ENCODE data around the gene ADTRP. TPM values are rescaled to one million over a fixed set of nuclear protein-coding genes. Genes with fewer than 3 reads are reported as not detected.

The ADTRP gene
- total RNA-seq, 1 donor from 2014 or later, result 0.68 TPM

GRCh38 chr6:11789744-11790143 lies 11.1 kb upstream of the ADTRP start:
- Mint-ChIP-seq H3K4me3 (ENCODE audit: unreplicated experiment) (no peak overlapping the region), H3K36me3 (ENCODE audit: low read depth, unreplicated experiment) (no peaks in the 10 kb centered on the region), H3K9me3 (ENCODE audit: unreplicated experiment) (peaks cover 4% of the 10 kb centered on the region), H3K27ac (ENCODE audit: unreplicated experiment) (no peak overlapping the region), H3K4me1 (ENCODE audit: low read depth, unreplicated experiment) (peaks cover 5% of the 10 kb centered on the region), H3K27me3 (ENCODE audit: low read depth, unreplicated experiment) (no peaks in the 10 kb centered on the region)
- no peak for DNase-seq (ENCODE audit: low read depth)
- no peaks in the 10 kb centered on the region for H3K4me1 ChIP-seq (ENCODE audit: insufficient read depth, low read length)
- no peak overlapping the region for H3K27ac ChIP-seq (ENCODE audit: low read depth, low read length)
- TF ChIP-seq EZH2 (IDR thresholded peaks at IDR 0.05; ENCODE audit: insufficient read depth, low read length), result no peak
- no peak for TF ChIP-seq CTCF (IDR thresholded peaks at IDR 0.05; ENCODE audit: insufficient read depth, low read depth, low read length)
- H3K79me2 ChIP-seq (ENCODE audit: insufficient read depth, low read length), result no peaks in the 10 kb centered on the region
- H3K4me2 ChIP-seq (ENCODE audit: low read length), result no peak overlapping the region
- H3K27me3 ChIP-seq (ENCODE audit: insufficient read depth, low read length), result no peaks in the 10 kb centered on the region
- FAIRE-seq, result no peak
- no peak overlapping the region for H3K9ac ChIP-seq (ENCODE audit: low read length)
- H3K36me3 ChIP-seq (ENCODE audit: insufficient read depth, low read length), result no peaks in the 10 kb centered on the region
- no peak overlapping the region for H2AFZ ChIP-seq (ENCODE audit: low read depth, low read length)
- H3K4me3 ChIP-seq (ENCODE audit: insufficient read depth, low read depth, low read length), result no peak overlapping the region
- H4K20me1 ChIP-seq (ENCODE audit: insufficient read depth, low read length), result no peaks in the 10 kb centered on the region
- no peaks in the 10 kb centered on the region for H3K9me3 ChIP-seq (ENCODE audit: insufficient read depth, low read depth, low read length)

- no peak overlapping the region for H3K9ac ChIP-seq (ENCODE audit: low read length)
- no peaks in the 10 kb centered on the region for H3K4me1 ChIP-seq (ENCODE audit: insufficient read depth, low read length)
- no peaks in the 10 kb centered on the region for H3K27me3 ChIP-seq (ENCODE audit: insufficient read depth, low read length)
- no peaks in the 10 kb centered on the region for H3K79me2 ChIP-seq (ENCODE audit: insufficient read depth, low read length)
- no peaks in the 10 kb centered on the region for H4K20me1 ChIP-seq (ENCODE audit: insufficient read depth, low read length)
- TF ChIP-seq CTCF (IDR thresholded peaks at IDR 0.05; ENCODE audit: insufficient read depth, low read depth, low read length), result no peak
- no peak for TF ChIP-seq EZH2 (IDR thresholded peaks at IDR 0.05; ENCODE audit: insufficient read depth, low read length)
- H3K9me3 Mint-ChIP-seq (ENCODE audit: unreplicated experiment), result peaks cover 9% of the 10 kb centered on the region
- H3K27ac Mint-ChIP-seq (ENCODE audit: unreplicated experiment), result no peak overlapping the region
- H3K4me3 Mint-ChIP-seq (ENCODE audit: unreplicated experiment), result no peak overlapping the region
- no peak overlapping the region for H3K27ac ChIP-seq (ENCODE audit: low read depth, low read length)
- DNase-seq (ENCODE audit: low read depth) (no peak), FAIRE-seq (no peak)
- no peak overlapping the region for H3K4me2 ChIP-seq (ENCODE audit: low read length)
- H3K4me1 Mint-ChIP-seq (ENCODE audit: low read depth, unreplicated experiment), result peaks cover 5% of the 10 kb centered on the region
- H3K27me3 Mint-ChIP-seq (ENCODE audit: low read depth, unreplicated experiment), result no peaks in the 10 kb centered on the region
- no peak overlapping the region for H2AFZ ChIP-seq (ENCODE audit: low read depth, low read length)
- no peaks in the 10 kb centered on the region for H3K36me3 ChIP-seq (ENCODE audit: insufficient read depth, low read length)
- no peak overlapping the region for H3K4me3 ChIP-seq (ENCODE audit: insufficient read depth, low read depth, low read length)
- no peaks in the 10 kb centered on the region for H3K9me3 ChIP-seq (ENCODE audit: insufficient read depth, low read depth, low read length)
- no peaks in the 10 kb centered on the region for H3K36me3 Mint-ChIP-seq (ENCODE audit: low read depth, unreplicated experiment)
Observed at GRCh38 chr6:11788043-11788442, 9.4 kb upstream of the ADTRP start.

- peaks cover 8% of the 10 kb centered on the region for H3K9me3 Mint-ChIP-seq (ENCODE audit: unreplicated experiment)
- no peaks in the 10 kb centered on the region for H3K4me1 ChIP-seq (ENCODE audit: insufficient read depth, low read length)
- no peak overlapping the region for H3K9ac ChIP-seq (ENCODE audit: low read length)
- no peaks in the 10 kb centered on the region for H3K36me3 ChIP-seq (ENCODE audit: insufficient read depth, low read length)
- FAIRE-seq (no peak), DNase-seq (ENCODE audit: low read depth) (no peak)
- no peak overlapping the region for H3K4me3 Mint-ChIP-seq (ENCODE audit: unreplicated experiment)
- H3K4me3 ChIP-seq (ENCODE audit: insufficient read depth, low read depth, low read length), result no peak overlapping the region
- H3K9me3 ChIP-seq (ENCODE audit: insufficient read depth, low read depth, low read length), result no peaks in the 10 kb centered on the region
- no peaks in the 10 kb centered on the region for H4K20me1 ChIP-seq (ENCODE audit: insufficient read depth, low read length)
- no peaks in the 10 kb centered on the region for H3K27me3 Mint-ChIP-seq (ENCODE audit: low read depth, unreplicated experiment)
- H3K4me2 ChIP-seq (ENCODE audit: low read length), result no peak overlapping the region
- H3K36me3 Mint-ChIP-seq (ENCODE audit: low read depth, unreplicated experiment), result no peaks in the 10 kb centered on the region
- no peaks in the 10 kb centered on the region for H3K27me3 ChIP-seq (ENCODE audit: insufficient read depth, low read length)
- peaks cover 3% of the 10 kb centered on the region for H3K4me1 Mint-ChIP-seq (ENCODE audit: low read depth, unreplicated experiment)
- no peak for TF ChIP-seq CTCF (IDR thresholded peaks at IDR 0.05; ENCODE audit: insufficient read depth, low read depth, low read length)
- no peak for TF ChIP-seq EZH2 (IDR thresholded peaks at IDR 0.05; ENCODE audit: insufficient read depth, low read length)
- H2AFZ ChIP-seq (ENCODE audit: low read depth, low read length), result no peak overlapping the region
- H3K79me2 ChIP-seq (ENCODE audit: insufficient read depth, low read length), result no peaks in the 10 kb centered on the region
- H3K27ac ChIP-seq (ENCODE audit: low read depth, low read length), result no peak overlapping the region
- H3K27ac Mint-ChIP-seq (ENCODE audit: unreplicated experiment), result no peak overlapping the region
Observed at GRCh38 chr6:11785774-11786579, 7.4 kb upstream of the ADTRP start.

All from astrocyte (in vitro differentiated cells and primary cell).